Measurements from ENCODE around the gene ABI3.
"Not testable (repeated sequence)": the region's sequence is repeated elsewhere in the genome, so short reads cannot be mapped to it uniquely, and the experiment has no call there.

ABI3 gene

GRCh38 chr17:49259663-49260010, 49.1 kb downstream of the ABI3 start:
- DNase-seq: no peak

- DNase-seq: no peak
Observed at GRCh38 chr17:49260011-49260816, 49.7 kb downstream of the ABI3 start.

GRCh38 chr17:49260817-49261291, 50.3 kb downstream of the ABI3 start:
- no peak for DNase-seq

DNA sequence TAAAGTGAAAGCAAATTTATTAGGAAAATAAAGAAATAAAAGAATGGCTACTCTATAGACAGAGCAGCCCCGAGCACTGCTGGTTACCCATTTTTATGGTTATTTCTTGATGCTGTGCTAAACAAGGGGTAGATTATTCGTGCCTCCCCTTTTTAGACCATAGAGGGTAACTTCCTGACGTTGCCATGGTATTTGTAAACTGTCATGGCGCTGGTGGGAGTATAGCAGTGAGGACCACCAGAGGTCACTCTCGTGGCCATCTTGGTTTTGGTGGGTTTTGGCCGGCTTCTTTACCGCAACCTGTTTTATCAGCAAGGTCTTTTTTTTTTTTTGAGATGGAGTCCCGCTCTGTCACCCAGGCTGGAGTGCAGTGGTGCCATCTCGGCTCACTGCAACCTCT, 51.0 kb downstream of the ABI3 start:
- DNase-seq: not testable (repeated sequence)

GRCh38 chr17:49266233-49266632, 55.7 kb downstream of the ABI3 start:
- DNase-seq: no peak

DNA sequence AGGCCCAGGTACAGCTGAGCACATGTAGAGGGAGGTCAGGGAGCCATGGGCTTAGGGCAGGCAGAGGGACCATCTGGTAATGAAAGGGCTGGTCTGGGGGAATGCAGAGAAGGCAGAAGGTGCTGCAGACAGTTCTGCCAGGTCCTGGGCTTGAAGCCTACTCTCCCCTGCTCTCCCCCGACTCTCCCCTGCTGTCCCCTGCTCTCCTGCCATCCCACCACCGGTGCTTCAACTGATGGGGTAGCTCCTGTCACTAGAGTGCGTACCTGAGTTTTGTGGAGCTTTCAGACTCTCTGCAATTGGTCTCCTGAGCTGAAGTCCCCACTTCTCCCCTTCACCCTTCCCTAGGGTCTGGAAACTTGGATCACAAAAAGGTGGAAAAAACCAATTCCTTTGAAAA, 57.4 kb downstream of the ABI3 start:
- DNase-seq: no peak

GRCh38 chr17:49269356-49269755, 58.8 kb downstream of the ABI3 start:
- DNase-seq: no peak
